ENCODE data around the gene TNFRSF11A.

Gene TNFRSF11A

DNA sequence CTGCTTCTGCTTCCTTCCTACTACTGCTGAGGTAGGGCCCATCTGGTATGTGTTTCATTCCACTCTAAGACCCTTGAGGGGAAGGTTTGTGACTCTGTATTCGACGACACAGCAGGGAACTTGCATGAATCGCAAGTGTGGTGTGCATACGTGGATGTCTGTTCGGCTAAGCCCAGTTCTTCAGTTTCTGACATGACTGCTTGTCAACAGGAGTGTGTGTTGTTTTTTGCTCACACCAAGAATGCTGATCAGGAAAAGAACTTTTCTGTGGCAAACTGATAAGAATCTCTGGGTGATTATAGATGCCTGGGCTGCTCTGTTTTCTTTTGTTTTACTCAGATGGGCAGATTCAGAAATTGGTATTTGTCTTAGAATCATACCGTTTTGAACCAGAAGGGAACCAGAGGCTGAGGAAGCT lies 22.0 kb downstream of the TNFRSF11A start:
- H3K4me2 ChIP-seq (ENCODE audit: low read length) = no peak overlapping the region

DNA sequence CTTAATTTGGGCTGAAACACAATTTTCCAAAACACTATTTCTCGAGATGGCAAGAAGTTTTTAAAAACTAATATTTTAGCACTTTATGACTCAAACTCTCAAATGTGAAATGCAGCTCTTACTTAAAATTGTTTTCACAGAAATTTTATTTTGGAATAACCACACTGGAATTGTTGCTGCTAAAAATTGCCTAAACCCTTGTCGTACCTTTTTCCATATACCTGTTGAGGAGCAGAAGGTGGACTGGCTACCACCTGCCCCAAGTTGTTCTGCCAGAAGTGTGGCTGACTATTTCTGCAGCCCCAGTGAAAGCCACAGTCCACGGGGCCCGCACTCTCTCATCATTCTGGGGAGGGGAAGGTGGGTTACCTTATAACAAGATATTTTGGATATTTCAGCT lies 23.4 kb downstream of the TNFRSF11A start:
- Histone ChIP-seq H3K36me3 (replicated peaks; ENCODE audit: low read depth, low read length) (no peaks in the 10 kb centered on the region), H3K79me2 (ENCODE audit: low read length) (no peaks in the 10 kb centered on the region), H3K4me1 (ENCODE audit: low read length) (peaks cover 14% of the 10 kb centered on the region), H3K9ac (ENCODE audit: low read length) (no peak overlapping the region), H2AFZ (ENCODE audit: low read depth, low read length) (no peak overlapping the region), H4K20me1 (ENCODE audit: insufficient read depth, low read length) (peaks cover 15% of the 10 kb centered on the region), H3K9me3 (ENCODE audit: insufficient read depth, low read length) (no peaks in the 10 kb centered on the region), H3K27me3 (ENCODE audit: low read depth, low read length) (peaks cover 89% of the 10 kb centered on the region), H3K4me2 (ENCODE audit: low read length) (no peak overlapping the region), H3K4me3 (ENCODE audit: low read length) (no peak overlapping the region), H3K27ac (ENCODE audit: low read length) (no peak overlapping the region)
- TF ChIP-seq, protein P1, sequence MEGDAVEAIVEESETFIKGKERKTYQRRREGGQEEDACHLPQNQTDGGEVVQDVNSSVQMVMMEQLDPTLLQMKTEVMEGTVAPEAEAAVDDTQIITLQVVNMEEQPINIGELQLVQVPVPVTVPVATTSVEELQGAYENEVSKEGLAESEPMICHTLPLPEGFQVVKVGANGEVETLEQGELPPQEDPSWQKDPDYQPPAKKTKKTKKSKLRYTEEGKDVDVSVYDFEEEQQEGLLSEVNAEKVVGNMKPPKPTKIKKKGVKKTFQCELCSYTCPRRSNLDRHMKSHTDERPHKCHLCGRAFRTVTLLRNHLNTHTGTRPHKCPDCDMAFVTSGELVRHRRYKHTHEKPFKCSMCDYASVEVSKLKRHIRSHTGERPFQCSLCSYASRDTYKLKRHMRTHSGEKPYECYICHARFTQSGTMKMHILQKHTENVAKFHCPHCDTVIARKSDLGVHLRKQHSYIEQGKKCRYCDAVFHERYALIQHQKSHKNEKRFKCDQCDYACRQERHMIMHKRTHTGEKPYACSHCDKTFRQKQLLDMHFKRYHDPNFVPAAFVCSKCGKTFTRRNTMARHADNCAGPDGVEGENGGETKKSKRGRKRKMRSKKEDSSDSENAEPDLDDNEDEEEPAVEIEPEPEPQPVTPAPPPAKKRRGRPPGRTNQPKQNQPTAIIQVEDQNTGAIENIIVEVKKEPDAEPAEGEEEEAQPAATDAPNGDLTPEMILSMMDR (IDR thresholded peaks at IDR 0.05; ENCODE audit: low read depth, low read length) = no peak
- no peak for TF ChIP-seq EZH2phosphoT487 (IDR thresholded peaks at IDR 0.05; ENCODE audit: low read depth)

More for the DNA sequence above, 22.0 kb downstream of the TNFRSF11A start:
- TF ChIP-seq, protein P1 (IDR thresholded peaks at IDR 0.05; ENCODE audit: low read depth, low read length) = no peak
- TF ChIP-seq EZH2phosphoT487 (IDR thresholded peaks at IDR 0.05; ENCODE audit: low read depth) = no peak
- H3K9ac ChIP-seq (ENCODE audit: low read length) = no peak overlapping the region
- peaks cover 14% of the 10 kb centered on the region for H3K4me1 ChIP-seq (ENCODE audit: low read length)
- H3K9me3 ChIP-seq (ENCODE audit: insufficient read depth, low read length) = no peaks in the 10 kb centered on the region
- H3K27ac ChIP-seq (ENCODE audit: low read length) = no peak overlapping the region
- peaks cover 7% of the 10 kb centered on the region; the same call in 1 of the 2 replicates for H4K20me1 ChIP-seq (ENCODE audit: insufficient read depth, low read length)
- no peak overlapping the region for H2AFZ ChIP-seq (ENCODE audit: low read depth, low read length)
- H3K27me3 ChIP-seq (ENCODE audit: low read depth, low read length) = peaks cover 88% of the 10 kb centered on the region
- no peaks in the 10 kb centered on the region for H3K79me2 ChIP-seq (ENCODE audit: low read length)
- no peaks in the 10 kb centered on the region for H3K36me3 ChIP-seq (replicated peaks; ENCODE audit: low read depth, low read length)
- no peak overlapping the region for H3K4me3 ChIP-seq (ENCODE audit: low read length)

DNA sequence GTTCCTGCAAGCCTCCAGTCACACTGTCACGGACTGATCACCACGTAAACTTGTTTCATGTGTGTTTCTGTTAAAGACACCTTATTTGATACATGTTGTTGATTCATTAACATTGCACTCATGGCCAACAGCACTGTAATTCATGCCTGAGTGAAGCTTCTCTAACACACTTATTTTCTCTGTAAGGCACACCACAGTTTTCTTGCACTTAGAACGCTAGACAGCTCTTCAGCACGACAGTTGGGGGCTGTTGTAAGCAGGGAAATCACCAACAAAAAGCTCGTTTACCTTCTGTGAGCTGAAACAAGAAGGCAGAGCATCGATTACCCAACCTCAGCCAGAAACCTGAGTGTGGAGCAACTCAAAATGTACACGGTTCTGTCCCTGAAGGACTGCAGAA lies 28.1 kb downstream of the TNFRSF11A start:
- Histone ChIP-seq H3K4me3 (ENCODE audit: low read length) (no peak overlapping the region), H3K4me2 (ENCODE audit: low read length) (no peak overlapping the region), H3K79me2 (ENCODE audit: low read length) (no peaks in the 10 kb centered on the region), H3K9ac (ENCODE audit: low read length) (no peak overlapping the region), H3K27me3 (ENCODE audit: low read depth, low read length) (peaks cover 91% of the 10 kb centered on the region), H3K27ac (ENCODE audit: low read length) (no peak overlapping the region), H2AFZ (ENCODE audit: low read depth, low read length) (no peak overlapping the region), H4K20me1 (ENCODE audit: insufficient read depth, low read length) (peaks cover 44% of the 10 kb centered on the region), H3K4me1 (ENCODE audit: low read length) (peaks cover 15% of the 10 kb centered on the region), H3K9me3 (ENCODE audit: insufficient read depth, low read length) (no peaks in the 10 kb centered on the region), H3K36me3 (replicated peaks; ENCODE audit: low read depth, low read length) (no peaks in the 10 kb centered on the region)
- TF ChIP-seq, protein P1 (IDR thresholded peaks at IDR 0.05; ENCODE audit: low read depth, low read length) = no peak
- no peak for TF ChIP-seq EZH2phosphoT487 (IDR thresholded peaks at IDR 0.05; ENCODE audit: low read depth)

DNA sequence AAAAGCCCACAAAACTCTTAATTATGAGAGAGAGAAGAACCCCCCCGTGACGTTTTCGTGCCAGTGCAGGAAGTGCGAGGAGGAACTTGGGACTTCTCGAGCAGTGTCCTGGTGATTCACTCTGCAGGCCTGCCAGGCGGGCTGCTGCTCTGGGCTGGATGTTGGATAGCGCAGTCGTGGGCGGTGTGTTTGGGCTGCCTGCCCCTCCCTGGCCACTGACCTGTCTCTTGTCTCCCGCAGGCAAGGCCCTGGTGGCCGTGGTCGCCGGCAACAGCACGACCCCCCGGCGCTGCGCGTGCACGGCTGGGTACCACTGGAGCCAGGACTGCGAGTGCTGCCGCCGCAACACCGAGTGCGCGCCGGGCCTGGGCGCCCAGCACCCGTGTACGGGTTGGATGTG lies 29.0 kb downstream of the TNFRSF11A start:
- Histone ChIP-seq H3K36me3 (replicated peaks; ENCODE audit: low read depth, low read length) (no peaks in the 10 kb centered on the region), H4K20me1 (ENCODE audit: insufficient read depth, low read length) (peaks cover 48% of the 10 kb centered on the region), H3K4me3 (ENCODE audit: low read length) (no peak overlapping the region), H3K9ac (ENCODE audit: low read length) (no peak overlapping the region), H3K27me3 (ENCODE audit: low read depth, low read length) (peaks cover 90% of the 10 kb centered on the region), H2AFZ (ENCODE audit: low read depth, low read length) (no peak overlapping the region), H3K4me2 (ENCODE audit: low read length) (no peak overlapping the region), H3K4me1 (ENCODE audit: low read length) (peaks cover 15% of the 10 kb centered on the region), H3K79me2 (ENCODE audit: low read length) (no peaks in the 10 kb centered on the region), H3K9me3 (ENCODE audit: insufficient read depth, low read length) (no peaks in the 10 kb centered on the region), H3K27ac (ENCODE audit: low read length) (no peak overlapping the region)
- TF ChIP-seq, protein P1 (IDR thresholded peaks at IDR 0.05; ENCODE audit: low read depth, low read length) = no peak

All from OCI-LY3 (cell line).